GM18873 (cell line): ENCODE measurements around the gene ZNF239.
"Not testable (repeated sequence)": the region's sequence is repeated elsewhere in the genome, so short reads cannot be mapped to it uniquely, and the experiment has no call there.

Source experiments
- ATAC-seq: cut with Tn5 transposase; IDR thresholded peaks from one replicate; pipeline ENCODE4 v1.9.1; 2021; ENCODE audit warnings: mild to moderate bottlenecking, moderate library complexity, moderate number of reproducible peaks; ENCODE audit not compliant: unreplicated experiment, low FRiP score

Gene ZNF239

DNA sequence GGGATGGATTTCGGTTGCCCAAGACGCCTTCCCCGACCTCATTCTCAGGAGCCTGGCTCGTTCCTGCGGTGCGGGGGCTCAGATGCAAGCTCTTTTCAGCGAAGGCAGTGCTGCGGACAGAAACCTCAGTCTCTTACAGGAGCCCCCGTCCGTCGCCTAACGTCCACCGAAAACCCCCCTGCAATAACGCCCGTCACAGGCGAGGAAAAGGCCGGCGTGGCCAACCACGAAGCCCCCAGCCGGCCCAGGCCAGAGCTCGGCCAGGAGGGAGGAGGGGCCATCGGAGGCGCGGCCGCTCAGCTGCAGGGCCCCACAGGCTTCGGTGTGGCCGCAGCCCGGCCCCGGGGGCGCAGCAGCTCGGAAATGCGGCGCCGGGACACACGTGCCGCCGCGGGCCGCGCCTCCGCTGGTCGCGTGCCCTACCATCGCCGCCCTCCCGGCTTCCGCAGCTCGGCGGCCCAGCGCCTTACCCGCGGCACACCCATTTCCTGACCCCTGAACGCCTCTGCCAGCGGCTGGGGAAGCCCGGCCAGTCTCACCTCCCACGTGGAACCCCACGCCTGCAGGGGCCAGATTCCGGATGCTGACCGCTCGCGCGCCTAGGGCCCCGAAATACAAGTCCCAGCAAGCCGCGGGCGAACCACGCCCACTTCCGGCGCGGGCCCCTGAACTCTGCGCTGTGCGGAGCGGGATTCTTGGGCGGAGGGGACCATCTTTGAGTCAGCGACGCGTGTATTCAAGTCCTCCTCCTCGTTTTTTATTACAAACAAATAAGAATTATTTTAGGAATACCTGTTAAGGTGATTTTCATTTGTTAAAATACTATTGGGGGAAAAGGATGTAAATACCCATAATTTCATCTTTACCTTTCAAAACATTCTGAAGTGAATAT lies at the start of gene ZNF239:
Gene ZNF239, minus strand, starts transcription at position 616 of the 892 bp plus-strand sequence. CDS start 16,537 bp downstream, outside the sequence.
- peak; percentile 84 for ATAC-seq

DNA sequence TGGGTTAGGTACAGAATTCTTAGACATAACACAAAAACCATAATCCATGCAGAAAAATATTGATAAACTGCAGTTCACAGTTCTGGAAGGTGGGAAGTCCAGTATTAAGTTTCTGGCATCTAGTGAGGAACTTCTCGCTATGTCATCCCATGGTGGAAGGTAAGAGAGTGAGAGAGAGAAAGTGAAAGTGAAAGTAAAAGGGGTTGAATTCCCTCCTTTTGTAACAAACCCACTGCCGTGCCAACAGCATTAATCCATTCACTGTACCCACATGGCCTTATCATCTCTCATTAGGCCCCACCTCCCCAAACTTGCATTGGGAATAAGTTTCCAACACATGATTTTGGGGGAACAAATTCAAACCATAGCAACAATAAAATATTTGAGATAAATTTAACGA lies 48.9 kb upstream of the ZNF239 start:
- ATAC-seq: no peak

DNA sequence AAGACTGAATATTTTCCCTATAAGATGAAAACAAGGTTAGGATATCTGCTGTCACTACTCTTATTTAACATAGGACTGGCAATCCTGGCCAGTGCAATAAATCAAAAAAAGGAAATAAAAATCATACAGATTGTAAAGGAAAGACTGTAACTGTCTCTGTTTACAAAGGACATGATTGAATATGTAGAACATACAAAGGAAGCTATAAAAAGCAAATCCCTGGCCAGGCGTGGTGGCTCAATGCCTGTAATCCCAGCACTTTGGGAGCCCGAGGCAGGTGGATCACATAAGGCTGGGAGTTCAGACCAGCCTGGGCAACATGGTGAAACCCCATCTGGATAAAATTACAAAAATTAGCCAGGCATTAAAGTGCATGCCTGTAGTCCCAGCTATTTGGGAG lies 47.6 kb upstream of the ZNF239 start:
- no peak for ATAC-seq

DNA sequence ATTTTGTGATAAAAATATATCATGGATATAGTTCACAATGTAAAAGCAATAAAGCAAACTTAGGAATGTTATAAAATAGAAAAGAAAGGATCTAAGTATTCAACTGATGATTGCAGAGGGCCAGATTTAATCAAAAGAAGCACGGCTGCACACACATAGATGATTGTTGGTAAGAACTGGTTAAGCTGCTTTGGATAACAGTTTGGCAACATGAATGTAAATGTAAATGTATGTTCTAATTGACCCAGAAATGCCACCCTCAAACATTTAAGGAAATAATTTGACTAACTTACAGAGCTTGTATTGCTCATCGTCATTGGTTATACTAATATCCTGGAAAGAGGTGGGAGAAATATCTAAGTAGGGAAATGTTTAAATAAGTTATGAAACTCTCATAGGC lies 45.0 kb upstream of the ZNF239 start:
- ATAC-seq: no peak

DNA sequence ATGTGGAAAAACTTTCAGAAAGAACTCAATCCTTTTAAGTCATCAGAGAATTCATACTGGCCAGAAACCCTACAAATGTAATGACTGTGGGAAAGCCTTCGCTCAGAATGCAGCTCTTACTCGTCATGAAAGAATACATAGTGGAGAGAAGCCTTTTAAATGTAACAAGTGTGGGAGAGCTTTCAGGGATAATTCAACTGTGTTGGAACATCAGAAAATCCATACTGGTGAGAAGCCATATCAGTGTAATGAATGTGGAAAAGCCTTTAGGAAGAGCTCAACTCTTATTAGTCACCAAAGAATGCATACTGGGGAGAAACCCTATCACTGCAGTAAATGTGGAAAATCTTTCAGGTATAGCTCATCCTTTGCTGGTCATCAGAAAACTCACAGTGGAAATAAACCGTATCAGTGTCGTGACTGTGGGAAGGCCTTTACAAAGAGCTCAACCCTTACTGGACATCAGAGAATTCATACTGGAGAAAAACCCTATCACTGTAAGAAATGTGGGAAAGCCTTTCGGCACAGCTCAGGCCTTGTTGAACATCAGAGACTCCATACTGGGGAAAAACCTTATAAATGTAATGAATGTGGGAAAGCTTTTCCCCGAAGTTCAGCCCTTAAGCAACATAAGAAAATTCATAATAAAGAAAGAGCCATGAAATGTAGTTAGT lies 42.4 kb upstream of the ZNF239 start:
- ATAC-seq: no peak

DNA sequence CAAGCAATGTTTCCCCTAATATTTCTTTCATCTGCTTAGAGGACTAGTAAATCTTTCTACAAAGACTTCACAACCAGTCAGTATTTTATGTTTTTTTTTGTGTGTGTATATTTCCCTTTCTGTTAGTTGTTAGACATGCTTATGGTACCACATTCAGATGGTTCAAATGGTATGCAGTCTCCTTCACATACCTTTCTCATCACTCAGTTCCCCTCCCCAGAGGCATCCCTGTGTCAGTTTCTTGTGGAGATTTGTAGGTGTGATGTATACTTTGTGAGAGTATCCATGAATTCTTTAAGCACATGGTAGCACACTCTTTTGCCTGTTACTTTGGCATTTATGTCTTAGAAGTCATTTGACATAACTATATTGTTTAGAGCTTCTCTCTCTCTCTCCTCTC lies 36.2 kb upstream of the ZNF239 start:
- no peak for ATAC-seq

DNA sequence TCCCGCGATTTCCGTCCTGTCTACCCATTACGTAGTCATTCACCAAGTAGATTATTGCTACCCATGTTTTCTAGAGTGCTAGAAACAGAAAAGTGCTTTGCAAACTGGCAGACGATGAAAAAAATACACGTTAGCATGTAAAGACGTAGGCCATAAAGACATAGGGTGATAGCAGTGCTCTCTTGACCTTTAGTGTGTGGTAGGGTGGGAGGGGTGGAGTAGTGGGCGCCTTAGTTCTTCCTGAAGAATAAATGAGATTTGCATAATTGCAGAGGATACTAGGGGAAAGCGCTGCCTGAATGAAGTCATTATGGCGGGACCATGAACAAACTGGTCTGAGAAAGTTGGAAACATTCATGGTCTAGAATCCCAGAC lies 32.8 kb upstream of the ZNF239 start:
- ATAC-seq: no peak

DNA sequence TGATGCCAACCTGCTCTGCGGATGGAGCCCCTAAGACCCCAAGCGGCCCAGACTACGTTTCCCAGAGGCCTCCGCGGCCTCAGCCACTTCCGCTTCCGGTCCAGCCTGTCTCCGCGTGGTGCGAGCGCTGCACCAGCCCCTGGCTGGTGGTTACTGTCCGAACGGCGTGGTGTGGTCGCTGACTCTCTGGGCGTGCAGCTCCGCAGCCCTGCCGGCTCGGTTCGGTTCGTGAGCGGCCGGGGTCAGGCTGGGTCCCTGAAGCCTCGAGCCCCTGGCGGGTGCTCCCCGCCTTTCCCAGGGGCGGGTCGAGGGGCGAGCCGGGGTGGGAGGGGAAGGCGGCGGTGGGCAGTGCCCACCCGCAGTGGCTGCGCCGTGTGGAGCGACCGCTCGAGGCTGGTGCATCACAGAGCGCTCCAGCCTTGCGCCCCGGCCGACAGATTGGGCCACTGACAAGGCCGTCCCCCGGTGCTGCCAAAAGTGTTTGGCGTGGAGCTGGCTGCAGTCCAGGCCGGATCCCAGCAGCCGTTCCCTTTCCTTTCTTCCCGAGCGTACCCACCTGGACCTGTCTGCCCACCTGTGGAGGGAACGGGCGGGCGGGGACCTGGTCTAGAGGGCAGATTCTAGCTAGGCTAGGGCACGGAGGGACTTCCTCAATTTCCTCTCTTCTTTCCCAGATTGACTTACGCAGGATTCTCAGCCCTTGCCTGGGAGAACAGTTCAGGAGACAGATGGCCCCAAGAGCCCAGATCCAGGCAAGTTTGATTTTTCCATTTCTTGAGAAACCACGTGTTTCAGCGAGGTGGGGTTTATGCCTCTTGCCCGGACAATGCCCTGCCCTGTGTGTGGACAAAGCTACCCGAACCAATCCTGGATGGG lies 32.1 kb upstream of the ZNF239 start, which contains the start of gene ZNF485:
Gene ZNF485, plus strand, starts transcription at position 116 of the 876 bp plus-strand sequence. Its CDS starts 613 bp downstream, at position 729.
- peak; percentile 96 for ATAC-seq

DNA sequence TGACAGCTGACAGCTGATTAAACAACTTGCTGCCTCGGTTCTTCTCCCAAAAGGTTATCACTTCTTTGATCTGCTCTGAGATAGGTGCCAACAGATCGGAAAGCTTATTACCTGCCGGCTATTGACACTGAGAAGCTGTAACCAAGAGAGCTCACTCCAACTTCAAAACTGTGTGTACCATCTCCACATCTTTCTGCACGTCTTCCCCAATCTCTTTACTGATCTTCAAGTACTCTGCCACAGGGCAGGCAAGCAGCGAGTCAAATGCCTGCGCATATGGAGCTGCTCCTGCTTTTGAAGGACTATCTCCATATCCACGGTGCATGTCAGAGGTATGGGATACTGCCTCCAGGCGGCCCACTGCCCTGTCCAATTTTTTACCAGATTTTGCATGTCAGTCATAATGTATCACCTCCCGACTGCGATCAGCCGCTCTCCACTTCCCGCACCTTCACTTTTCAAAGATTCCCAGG lies 31.5 kb upstream of the ZNF239 start:
- peak; percentile 21 for ATAC-seq

DNA sequence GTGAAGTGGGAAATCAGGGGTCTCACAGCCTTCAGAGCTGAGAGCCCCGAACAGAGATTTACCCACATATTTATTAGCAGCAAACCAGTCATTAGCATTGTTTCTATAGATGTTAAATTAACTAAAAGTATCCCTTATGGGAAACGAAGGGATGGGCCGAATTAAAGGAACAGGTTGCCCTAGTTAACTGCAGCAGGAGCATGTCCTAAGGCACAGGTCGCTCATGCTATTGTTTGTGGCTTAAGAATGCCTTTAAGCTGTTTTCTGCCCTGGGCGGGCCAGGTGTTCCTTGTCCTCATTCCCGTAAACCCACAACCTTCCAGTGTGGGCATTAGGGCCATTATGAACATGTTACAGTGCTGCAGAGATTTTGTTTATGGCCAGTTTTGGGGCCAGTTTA lies 27.2 kb upstream of the ZNF239 start:
- ATAC-seq: not testable (repeated sequence)

DNA sequence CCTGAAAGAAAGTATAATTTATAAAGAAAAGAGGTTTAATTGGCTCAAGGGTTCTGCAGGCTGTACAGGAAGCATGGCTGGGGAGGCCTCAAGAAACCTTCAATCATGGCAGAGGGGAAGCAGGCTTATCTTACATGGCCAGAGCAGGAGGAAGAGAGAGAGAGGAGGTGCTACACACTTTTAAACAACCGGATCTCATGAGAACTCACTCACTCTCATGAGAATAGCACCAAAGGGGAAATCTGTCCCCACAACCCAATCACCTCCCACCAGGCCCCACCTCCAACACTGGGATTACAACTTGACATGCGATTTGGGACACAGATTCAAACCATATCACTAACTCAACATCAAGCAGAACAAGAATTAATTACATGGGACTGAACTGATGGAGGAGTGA lies 24.9 kb upstream of the ZNF239 start:
- ATAC-seq: no peak

DNA sequence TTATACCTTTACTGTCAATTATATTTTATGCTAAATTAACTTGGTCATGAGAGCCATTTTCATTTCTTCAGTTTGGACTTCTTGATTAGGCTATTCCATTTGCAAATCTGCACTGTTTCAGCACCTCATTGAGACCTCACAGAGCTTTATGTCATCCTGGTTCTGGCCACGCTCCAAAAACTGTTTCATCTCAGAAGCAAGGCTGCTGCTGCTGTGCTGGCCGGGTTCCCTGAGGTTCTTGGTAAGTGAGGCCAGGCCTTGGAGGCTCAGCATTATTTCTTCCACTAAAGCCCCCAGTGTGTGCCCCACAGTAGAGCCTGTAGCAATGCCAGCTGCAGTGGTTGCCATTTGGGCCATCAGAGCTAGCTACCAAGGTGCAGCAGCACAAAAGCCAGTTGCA lies 24.0 kb upstream of the ZNF239 start:
- ATAC-seq: no peak

DNA sequence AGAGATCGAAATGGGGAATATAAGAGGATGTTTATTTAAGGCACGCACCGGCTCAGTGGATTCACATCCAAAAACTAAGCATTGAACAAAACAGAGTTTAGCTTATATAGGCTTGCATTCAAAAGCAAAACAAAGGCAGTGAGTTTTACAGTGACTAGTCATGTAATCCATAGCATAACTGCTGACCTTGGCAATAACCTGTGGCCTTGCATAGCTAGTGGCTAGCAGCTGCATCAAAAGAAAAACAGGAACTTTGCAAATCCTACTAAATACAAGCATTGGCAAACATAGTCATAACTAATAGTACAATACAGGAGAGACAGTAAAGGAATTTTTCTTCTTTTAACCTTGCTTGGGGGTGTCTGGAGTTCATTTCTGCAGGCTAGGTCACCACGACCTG lies 22.1 kb upstream of the ZNF239 start:
- ATAC-seq: no peak

DNA sequence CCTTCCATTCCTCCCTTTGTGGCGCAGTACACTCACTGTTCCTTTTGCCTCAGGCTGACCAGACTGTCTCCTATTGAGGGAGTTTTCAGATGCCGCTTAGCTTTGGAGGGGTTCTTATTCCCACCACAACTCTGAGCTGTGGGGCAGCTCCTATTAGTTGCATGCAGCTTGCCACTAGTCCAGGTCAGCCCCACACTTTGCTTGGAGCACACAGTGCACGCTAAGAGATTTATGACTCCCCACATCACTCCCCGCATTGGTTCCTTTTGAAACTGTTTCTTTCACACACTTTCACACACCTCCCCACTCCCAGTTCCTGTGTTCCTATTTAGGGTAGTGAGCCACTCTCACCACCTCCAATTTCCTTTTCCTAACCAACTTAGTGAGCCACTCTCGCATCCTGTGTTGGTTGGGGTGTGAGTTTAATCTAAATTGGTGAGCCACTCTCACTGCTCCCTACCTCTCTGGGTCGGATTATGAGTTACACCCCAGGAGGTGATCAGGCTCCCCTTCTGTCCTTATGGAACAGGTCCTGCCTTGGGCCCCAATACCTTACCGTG lies 21.4 kb upstream of the ZNF239 start:
- ATAC-seq: peak; percentile 45

DNA sequence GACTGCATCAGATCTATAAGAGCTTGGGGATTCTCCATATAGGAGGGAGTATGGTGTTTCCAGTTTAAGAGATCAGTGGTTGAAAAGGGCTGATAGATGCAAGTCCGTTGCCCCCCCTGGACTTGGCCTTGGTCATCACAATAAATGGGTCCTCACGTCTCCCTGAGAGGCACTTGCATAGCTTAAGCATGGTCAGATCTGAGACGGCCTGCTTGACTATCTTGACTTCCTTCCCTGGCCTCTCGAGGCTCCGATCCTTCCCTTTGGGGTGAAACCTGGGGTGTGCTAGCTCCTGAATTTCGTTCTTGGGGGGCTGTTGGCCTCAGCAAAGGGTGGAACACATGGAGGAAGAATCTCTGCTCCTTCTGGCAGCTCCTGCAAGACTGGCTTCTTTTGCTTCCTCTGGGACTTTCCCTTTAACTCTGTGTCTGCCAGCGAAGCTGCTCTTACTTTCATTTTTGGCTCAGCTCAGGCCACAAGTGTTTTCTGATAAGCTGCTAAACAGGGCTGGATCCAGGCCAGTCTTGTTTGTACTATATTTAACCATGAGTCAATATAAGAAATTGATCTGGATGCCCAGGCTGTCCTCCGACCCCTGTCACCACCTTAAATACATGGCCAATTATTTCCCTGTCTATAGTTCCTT lies 20.7 kb upstream of the ZNF239 start:
- peak; percentile 97 for ATAC-seq

DNA sequence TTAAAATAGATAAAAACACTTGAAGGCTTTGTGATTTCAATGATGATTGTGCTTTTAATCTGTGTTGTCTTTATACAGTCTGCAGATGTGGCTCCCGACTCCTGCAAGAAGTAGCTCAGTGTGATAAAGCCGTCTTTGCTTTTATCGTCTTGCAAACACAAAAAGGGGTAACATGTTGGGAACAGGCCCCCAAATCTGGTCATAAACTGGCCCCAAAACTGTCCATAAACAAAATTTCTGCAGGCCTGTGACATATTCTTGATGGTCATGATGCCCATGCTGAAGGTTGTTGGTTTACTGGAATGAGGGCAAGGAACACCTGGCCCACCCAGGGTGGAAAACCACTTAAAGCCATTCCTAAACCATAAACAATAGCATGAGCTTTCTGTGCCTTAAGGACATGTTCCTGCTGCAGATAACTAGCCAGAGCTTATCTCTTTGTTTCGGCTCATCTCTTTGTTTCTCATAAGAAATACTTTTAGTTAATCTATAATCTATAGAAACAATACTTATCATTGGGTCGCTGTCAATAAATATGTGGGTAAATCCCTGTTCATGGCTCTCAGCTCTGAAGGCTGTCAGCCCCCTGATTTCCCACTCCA lies 17.0 kb upstream of the ZNF239 start:
- ATAC-seq: no peak

DNA sequence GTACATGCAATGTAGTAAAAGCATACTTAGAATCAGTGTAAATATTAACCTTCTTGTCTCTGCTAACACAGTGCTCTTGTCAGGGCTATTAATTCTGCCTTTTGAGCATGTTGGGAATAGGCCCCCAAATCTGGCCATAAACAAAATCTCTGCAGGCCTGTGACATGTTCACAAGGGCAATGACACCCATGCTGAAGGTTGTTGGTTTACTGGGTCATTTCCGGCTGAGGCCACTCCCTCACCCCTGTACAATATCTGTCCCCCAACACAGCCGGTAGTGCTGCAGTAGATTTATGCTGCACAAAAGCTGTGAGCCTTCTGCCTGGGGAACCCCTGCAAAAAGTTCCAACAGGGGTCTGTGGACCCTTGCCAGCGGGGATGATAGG lies 12.3 kb upstream of the ZNF239 start:
- not testable (repeated sequence) for ATAC-seq

DNA sequence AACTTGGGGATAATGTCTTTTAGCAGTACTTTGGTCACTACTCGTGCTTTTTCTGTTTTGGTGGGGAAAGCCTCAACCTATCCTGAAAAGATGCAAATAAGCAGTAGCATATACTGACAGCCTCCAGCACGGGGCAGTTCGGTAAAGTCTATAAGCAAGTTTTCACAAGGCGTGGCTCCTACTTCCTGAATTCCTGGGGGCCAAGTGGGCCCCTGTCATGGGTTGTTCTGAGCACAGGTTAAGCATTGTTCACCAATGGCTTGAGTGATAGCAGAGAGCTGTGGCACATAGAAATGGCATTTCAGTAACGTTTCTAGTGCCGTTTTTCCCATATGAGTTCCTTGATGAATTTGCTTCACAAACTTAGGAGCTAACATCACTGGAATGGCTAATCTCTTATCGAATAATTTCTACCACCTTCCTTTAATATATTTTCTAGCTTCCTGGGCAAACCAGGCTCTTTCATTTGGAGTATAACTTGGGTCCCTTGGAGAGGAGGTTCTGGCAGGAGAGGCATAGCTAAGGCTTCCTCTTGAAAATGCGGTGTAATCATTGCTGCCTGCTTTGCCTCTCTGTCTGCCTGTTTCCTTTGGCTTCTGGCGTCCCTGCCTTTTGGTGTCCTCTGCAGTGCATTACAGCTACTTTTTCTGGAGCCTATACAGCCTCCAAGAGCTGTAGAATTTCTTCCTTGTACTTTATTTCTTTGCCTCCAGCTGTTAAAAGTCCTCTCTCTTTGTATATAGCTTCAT lies 11.7 kb upstream of the ZNF239 start:
- ATAC-seq: no peak

DNA sequence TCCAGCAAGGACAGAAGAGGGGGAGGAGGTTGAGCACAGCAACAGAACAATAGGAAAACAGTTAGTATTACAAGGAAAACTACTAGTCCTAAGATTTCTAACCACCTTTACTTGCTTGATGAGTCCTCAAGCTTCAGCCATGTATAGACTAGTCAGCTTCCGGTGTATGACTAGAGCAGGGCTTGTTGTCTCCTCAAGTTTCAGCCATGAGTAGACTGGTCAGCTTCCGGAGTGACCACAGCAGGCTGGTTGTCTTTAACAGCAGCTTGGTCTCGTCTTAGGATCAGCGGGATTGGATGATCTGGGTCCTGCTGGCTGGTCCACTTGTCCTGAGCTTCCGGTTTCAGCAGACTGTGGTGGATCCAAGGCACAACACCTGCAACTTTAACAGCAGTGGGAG lies 10.6 kb upstream of the ZNF239 start:
- ATAC-seq: no peak
